K562 (cell line): ENCODE results near the gene ABCG5. TPM values are rescaled to one million over a fixed set of nuclear protein-coding genes. Genes with fewer than 3 reads are reported as not detected.

Experiments used
- ATAC-seq: fragments of 200-7000 bp; cut with Tn5 transposase; 3 replicates; pipeline ENCODE4 v1.9.1; 2020; ENCODE audit warnings: moderate library complexity
- BruUV-seq: library from RNA; stranded (reverse); fragments of 400-500 nt; replicated peaks from 2 replicates; lab custom pipeline; 2021; lab: Mats Ljungman, UMichigan
- CTCF ChIA-PET: fragments of 300-600 bp; formaldehyde crosslinking; extraction: SDS; loops from one replicate; lab custom pipeline; 2021; ENCODE audit warnings: low intra/inter-chr PET ratio; lab: Yijun Ruan, JAX
- POLR2A ChIA-PET: fragments of 300-600, 350-650 bp; sonication (Branson Sonifier 250); formaldehyde crosslinking; extraction: SDS; loops from one replicate; lab custom pipeline; 2021; ENCODE audit warnings: antibody characterized with exemption, inconsistent platforms; lab: Yijun Ruan, JAX
- DNase-seq, 4 experiments: peaks; one replicate each; pipeline versions ENCODE4 v3.0.0 to v3.0.0-alpha.2; 2011 to 2018; ENCODE audit warnings: low spot score in 3 of 4, mixed read lengths in 3 of 4; ENCODE audit errors: extremely low read depth in 1 of 4
- FAIRE-seq: peaks from 2 replicates; lab custom pipeline; 2011; peaks lifted over from hg19 to GRCh38; lab: Jason Lieb, UNC
- H2AFZ ChIP-seq: 2 replicates; pipeline ENCODE4 v1.6.0; 2011; ENCODE audit warnings: low read depth, low read length, control low read depth, inconsistent platforms
- H3K27ac ChIP-seq: fragments of 200-600 bp; 3 replicates; pipeline ENCODE4 v1.8.0; 2011; ENCODE audit warnings: low read depth, mild to moderate bottlenecking, control low read depth, inconsistent platforms, low read length, moderate library complexity, mixed read lengths; ENCODE audit errors: extremely low read depth
- H3K27me3 ChIP-seq, 2 experiments: fragments of 300-600 bp in 1 of 2; 2 replicates in 1 of 2; 3 replicates in 1 of 2; pipeline versions ENCODE4 v1.6.0 to v1.8.0; 2011; ENCODE audit warnings: inconsistent platforms in 2 of 2, low read length in 2 of 2, mild to moderate bottlenecking in 1 of 2, mixed read lengths in 1 of 2, moderate library complexity in 1 of 2; ENCODE audit not compliant: control insufficient read depth in 2 of 2, insufficient read depth in 2 of 2
- H3K36me3 ChIP-seq: fragments of 300-600 bp; 3 replicates; pipeline ENCODE4 v1.8.0; 2011; ENCODE audit warnings: mild to moderate bottlenecking, low read length, inconsistent platforms; ENCODE audit not compliant: control insufficient read depth, insufficient read depth
- H3K4me1 ChIP-seq, 2 experiments: fragments of 200-600 bp in 1 of 2; replicated peaks in 1 of 2; 2 replicates in 1 of 2; 3 replicates in 1 of 2; pipeline versions ENCODE4 v1.5.1 to v1.8.0; 2011; ENCODE audit warnings: inconsistent platforms in 2 of 2, low read length in 2 of 2, mild to moderate bottlenecking in 1 of 2, mixed read lengths in 1 of 2, moderate library complexity in 1 of 2; ENCODE audit not compliant: control insufficient read depth in 2 of 2, insufficient read depth in 2 of 2
- H3K4me2 ChIP-seq: 2 replicates; pipeline ENCODE4 v1.6.1; 2011; ENCODE audit warnings: low read length, control low read depth, inconsistent platforms, mixed read lengths; ENCODE audit not compliant: insufficient read depth
- H3K4me3 ChIP-seq: fragments of 200-600 bp; sonication (generic), shearing (Covaris generic); 2 replicates; pipeline ENCODE4 v1.5.1; 2016; ENCODE audit warnings: control low read depth, inconsistent platforms
- H3K79me2 ChIP-seq: fragments of 200-600 bp; 3 replicates; pipeline ENCODE4 v1.8.0; 2011; ENCODE audit warnings: low read length, inconsistent platforms; ENCODE audit not compliant: control insufficient read depth, insufficient read depth
- H3K9ac ChIP-seq, 2 experiments: 2 replicates each; pipeline versions ENCODE4 v1.6.0 to v1.6.1; 2011; ENCODE audit warnings: low read depth in 2 of 2, low read length in 2 of 2, control low read depth in 1 of 2, inconsistent platforms in 1 of 2, mild to moderate bottlenecking in 1 of 2, mixed read lengths in 1 of 2; ENCODE audit not compliant: insufficient read depth in 1 of 2
- H3K9me1 ChIP-seq: one replicate; pipeline ENCODE4 v1.6.0; 2011; ENCODE audit warnings: inconsistent platforms, mild to moderate bottlenecking, low read length, moderate library complexity; ENCODE audit not compliant: control insufficient read depth, insufficient read depth
- H3K9me3 ChIP-seq: replicated peaks from 2 replicates; pipeline ENCODE4 v1.5.1; 2011; ENCODE audit warnings: low read depth, low read length, inconsistent platforms; ENCODE audit not compliant: control insufficient read depth, insufficient read depth
- H4K20me1 ChIP-seq: replicated peaks from 2 replicates; pipeline ENCODE4 v1.6.1; 2011; ENCODE audit warnings: low read length, inconsistent platforms, mixed read lengths; ENCODE audit not compliant: control insufficient read depth, insufficient read depth
- GATAD2A ChIP-seq: fragments of 450-650 bp; IDR thresholded peaks from 2 replicates; pipeline ENCODE4 v1.6.1; 2017
- SREBF1 ChIP-seq: fragments of 150-350 bp; IDR thresholded peaks from 2 replicates; pipeline ENCODE4 v1.6.1; 2014; ENCODE audit warnings: antibody characterized with exemption, low read depth, low read length, borderline replicate concordance
- TAF9B ChIP-seq: fragments of 450-650 bp; IDR thresholded peaks from 2 replicates; pipeline ENCODE4 v1.6.1; 2018; ENCODE audit warnings: mild to moderate bottlenecking; ENCODE audit not compliant: partially characterized antibody
- ZBED1 ChIP-seq: IDR thresholded peaks from 2 replicates; pipeline ENCODE4 v1.6.1; 2014
- ZNF431 ChIP-seq: sonication (generic); formaldehyde crosslinking; IDR thresholded peaks from 2 replicates; pipeline ENCODE4 v1.8.0; 2022; ENCODE audit warnings: mild to moderate bottlenecking, missing genetic modification reagents
- WGBS: fragments of 100-300 bp; shearing (Covaris generic); methylation state at CpG from one replicate; pipeline ENCODE4 v1.1.6; 2016; ENCODE audit warnings: low coverage, mixed read lengths; ENCODE audit not compliant: insufficient coverage; ENCODE audit errors: missing lambda C conversion rate; 5-methylcytosine and 5-hydroxymethylcytosine counted together
- in situ Hi-C: fragments of 300-500 bp; cut with MboI; formaldehyde crosslinking; loops from 4 replicates; pipeline ENCODE4 v1.15.0; 2018; ENCODE audit warnings: inconsistent platforms, mixed read lengths
- intact Hi-C: fragments of 100-400 bp; cut with micrococcal nuclease; formaldehyde crosslinking; loops from 2 replicates; pipeline ENCODE4 v1.14.2; 2022
- polyA plus RNA-seq, 8 experiments: library from polyadenylated mRNA; depleted of rRNA in 4 of 8; stranded (reverse) in 5 of 8; unstranded in 3 of 8; fragments of >200 nt; fragmentation: Nextera tagmentation in 2 of 8; fragmentation: Illumina TruSeq in 1 of 8; extraction: Ambion mirVana in 2 of 8; extraction: Trizol in 1 of 8; gene quantifications; 2 replicates each; pipeline versions ENCODE4 v1.2.1 to v1.2.3, GENCODE V29; 2011 to 2014; ENCODE audit warnings: inconsistent platforms in 1 of 8, missing spikeins in 1 of 8
- total RNA-seq, 7 experiments: library from RNA; depleted of rRNA in 6 of 7; stranded (reverse); fragments of >200 nt in 6 of 7; fragmentation: Illumina TruSeq in 2 of 7; extraction: Trizol in 2 of 7; gene quantifications; 2 replicates each; pipeline versions ENCODE4 v1.2.1 to v1.2.3, GENCODE V29; 2011 to 2021; ENCODE audit warnings: low replicate concordance in 1 of 7
- TF ChIP-seq, protein P1 (sequence below): fragments of 250-450 bp; sonication (Bioruptor Pico); IDR thresholded peaks from 2 replicates; pipeline ENCODE4 v1.5.0; 2020; ENCODE audit warnings: mild to moderate bottlenecking, borderline replicate concordance
- TF ChIP-seq, protein P2 (sequence below): fragments of 250-450 bp; sonication (Bioruptor Pico); IDR thresholded peaks from 2 replicates; pipeline ENCODE4 v1.8.0; 2022; ENCODE audit warnings: moderate library complexity, mild to moderate bottlenecking, inconsistent platforms

Gene ABCG5
- total and polyA plus RNA-seq, 9 of the 15 experiments (the other 6 are each of a cell fraction or from before 2014, with no cell fraction given): 0.01 TPM; not detected in 7

DNA sequence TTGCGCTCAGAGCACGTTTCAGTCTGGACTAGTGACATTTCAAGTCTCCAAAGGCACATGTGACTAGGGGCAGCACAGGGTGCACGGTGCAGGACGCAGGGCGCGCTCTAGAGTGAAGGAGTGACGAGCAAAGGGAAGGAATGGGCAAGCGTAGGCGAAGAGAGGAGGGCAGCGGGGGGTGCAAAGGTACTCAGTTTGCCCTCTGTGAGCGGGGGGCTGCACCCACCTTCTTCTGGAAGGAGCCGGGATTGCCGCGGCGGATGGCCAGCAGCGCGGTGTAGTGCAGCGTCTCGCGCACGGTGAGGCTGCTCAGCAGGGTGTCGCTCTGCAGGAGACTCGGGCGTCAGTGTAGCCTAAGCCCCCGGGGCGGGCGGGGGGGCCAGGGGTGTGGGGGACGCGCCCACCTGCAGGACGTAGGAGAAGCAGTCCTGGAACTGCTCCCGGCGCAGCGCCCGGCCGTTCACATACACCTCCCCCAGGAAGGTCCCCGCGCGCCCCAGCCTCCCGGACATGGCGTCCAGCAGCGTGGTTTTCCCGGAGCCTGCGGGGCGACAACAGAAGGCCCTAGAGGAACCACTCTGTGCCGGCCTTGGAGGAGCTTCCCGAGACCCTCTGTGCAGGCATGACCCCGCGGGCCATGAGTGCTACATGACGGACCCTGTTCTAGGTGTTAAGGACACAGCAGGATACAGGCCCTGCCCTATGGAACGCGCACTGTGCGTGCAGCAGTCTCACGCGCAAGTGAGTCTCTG lies 6.9 kb downstream of the ABCG5 start:
- H3K9me1 ChIP-seq: no peaks in the 10 kb centered on the region
- DNase-seq: peak in 2 of 4 experiments; percentile 20 to 37
- peaks cover 22 to 31% of the 10 kb centered on the region in 2 experiments; a peak in 4 of 5 replicates for H3K27me3 ChIP-seq
- no peaks in the 10 kb centered on the region for H4K20me1 ChIP-seq
- no TSS peak for BruUV-seq
- POLR2A ChIA-PET: interaction anchor here (1.1 kb wide), 1 partner anchor 14 kb away, joined by 5 read pairs; no protein-coding TSS in a partner anchor
- in situ Hi-C loops: no loop called here
- ATAC-seq: peak; percentile 17
- 39% methylated on average over 35 of the region's 54 CpGs for WGBS
- no peak overlapping the region for H3K9ac ChIP-seq
- no peak overlapping the region for H3K27ac ChIP-seq
- H3K79me2 ChIP-seq: no peaks in the 10 kb centered on the region
- H3K4me1 ChIP-seq: peaks cover 0 to 10% of the 10 kb centered on the region in 2 experiments; a peak in 4 of 5 replicates
- no peaks in the 10 kb centered on the region for H3K36me3 ChIP-seq
- TF ChIP-seq, protein P1, sequence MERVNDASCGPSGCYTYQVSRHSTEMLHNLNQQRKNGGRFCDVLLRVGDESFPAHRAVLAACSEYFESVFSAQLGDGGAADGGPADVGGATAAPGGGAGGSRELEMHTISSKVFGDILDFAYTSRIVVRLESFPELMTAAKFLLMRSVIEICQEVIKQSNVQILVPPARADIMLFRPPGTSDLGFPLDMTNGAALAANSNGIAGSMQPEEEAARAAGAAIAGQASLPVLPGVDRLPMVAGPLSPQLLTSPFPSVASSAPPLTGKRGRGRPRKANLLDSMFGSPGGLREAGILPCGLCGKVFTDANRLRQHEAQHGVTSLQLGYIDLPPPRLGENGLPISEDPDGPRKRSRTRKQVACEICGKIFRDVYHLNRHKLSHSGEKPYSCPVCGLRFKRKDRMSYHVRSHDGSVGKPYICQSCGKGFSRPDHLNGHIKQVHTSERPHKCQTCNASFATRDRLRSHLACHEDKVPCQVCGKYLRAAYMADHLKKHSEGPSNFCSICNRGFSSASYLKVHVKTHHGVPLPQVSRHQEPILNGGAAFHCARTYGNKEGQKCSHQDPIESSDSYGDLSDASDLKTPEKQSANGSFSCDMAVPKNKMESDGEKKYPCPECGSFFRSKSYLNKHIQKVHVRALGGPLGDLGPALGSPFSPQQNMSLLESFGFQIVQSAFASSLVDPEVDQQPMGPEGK (CRISPR knock-in tag): no peak
- TF ChIP-seq TAF9B (no peak), SREBF1 (no peak), GATAD2A (no peak), ZNF431 (CRISPR knock-in tag) (no peak), ZBED1 (no peak)
- TF ChIP-seq, protein P2, sequence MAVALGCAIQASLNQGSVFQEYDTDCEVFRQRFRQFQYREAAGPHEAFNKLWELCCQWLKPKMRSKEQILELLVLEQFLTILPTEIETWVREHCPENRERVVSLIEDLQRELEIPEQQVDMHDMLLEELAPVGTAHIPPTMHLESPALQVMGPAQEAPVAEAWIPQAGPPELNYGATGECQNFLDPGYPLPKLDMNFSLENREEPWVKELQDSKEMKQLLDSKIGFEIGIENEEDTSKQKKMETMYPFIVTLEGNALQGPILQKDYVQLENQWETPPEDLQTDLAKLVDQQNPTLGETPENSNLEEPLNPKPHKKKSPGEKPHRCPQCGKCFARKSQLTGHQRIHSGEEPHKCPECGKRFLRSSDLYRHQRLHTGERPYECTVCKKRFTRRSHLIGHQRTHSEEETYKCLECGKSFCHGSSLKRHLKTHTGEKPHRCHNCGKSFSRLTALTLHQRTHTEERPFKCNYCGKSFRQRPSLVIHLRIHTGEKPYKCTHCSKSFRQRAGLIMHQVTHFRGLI (CRISPR knock-in tag): no peak
- TF ChIP-seq, all 486 proteins: peak for 0
- intact Hi-C loops: no loop called here
- CTCF ChIA-PET: no interaction called here
- FAIRE-seq: no peak
- no peak overlapping the region for H2AFZ ChIP-seq
- H3K4me2 ChIP-seq: no peak overlapping the region
- no peaks in the 10 kb centered on the region for H3K9me3 ChIP-seq
- H3K4me3 ChIP-seq: no peak overlapping the region
